Epithelial cell of proximal tubule (primary cell): ENCODE results near the gene ZC2HC1B. TPM values are rescaled to one million over a fixed set of nuclear protein-coding genes. Genes with fewer than 3 reads are reported as not detected.
A peak's percentile ranks its signal among the peaks of the same experiment; 100 is the strongest.

Source experiments
- DNase-seq: peaks from one replicate; pipeline ENCODE4 v3.0.0-alpha.2; 2011; ENCODE audit warnings: low read depth
- H3K4me3 ChIP-seq: 2 replicates; pipeline ENCODE4 v1.5.1; 2011; ENCODE audit warnings: low read depth, mild to moderate bottlenecking, low read length
- total RNA-seq: library from RNA; depleted of rRNA; stranded (reverse); fragments of >200 nt; gene quantifications from 2 replicates; pipeline ENCODE4 v1.2.3, GENCODE V29; 2015
- TF ChIP-seq, protein P1 (sequence below): conservative IDR thresholded peaks from 2 replicates; pipeline ENCODE4 v1.5.1; 2012; ENCODE audit warnings: low read depth, mild to moderate bottlenecking, low read length

Gene ZC2HC1B
- total RNA-seq, 1 donor from 2014 or later = not detected

DNA sequence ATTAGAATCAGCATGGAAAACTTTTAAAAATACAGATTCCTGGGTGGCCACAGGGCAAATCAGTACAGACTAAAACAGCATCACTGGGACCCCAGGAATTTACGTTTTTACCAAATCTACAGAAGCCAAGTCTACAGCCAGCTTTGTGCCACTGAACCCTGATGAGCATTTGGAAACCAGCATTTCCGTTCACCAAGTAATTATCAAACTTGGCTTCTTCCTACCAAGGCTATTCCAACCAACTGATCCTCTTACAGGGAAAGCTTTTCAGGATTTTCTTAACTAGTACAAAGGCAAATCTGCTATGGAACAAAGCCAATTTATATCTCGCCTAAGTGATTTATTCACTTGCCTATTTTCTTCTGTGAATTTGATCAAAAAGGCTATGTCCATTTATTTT is 96.8 kb downstream of the ZC2HC1B start:
- TF ChIP-seq, protein P1, sequence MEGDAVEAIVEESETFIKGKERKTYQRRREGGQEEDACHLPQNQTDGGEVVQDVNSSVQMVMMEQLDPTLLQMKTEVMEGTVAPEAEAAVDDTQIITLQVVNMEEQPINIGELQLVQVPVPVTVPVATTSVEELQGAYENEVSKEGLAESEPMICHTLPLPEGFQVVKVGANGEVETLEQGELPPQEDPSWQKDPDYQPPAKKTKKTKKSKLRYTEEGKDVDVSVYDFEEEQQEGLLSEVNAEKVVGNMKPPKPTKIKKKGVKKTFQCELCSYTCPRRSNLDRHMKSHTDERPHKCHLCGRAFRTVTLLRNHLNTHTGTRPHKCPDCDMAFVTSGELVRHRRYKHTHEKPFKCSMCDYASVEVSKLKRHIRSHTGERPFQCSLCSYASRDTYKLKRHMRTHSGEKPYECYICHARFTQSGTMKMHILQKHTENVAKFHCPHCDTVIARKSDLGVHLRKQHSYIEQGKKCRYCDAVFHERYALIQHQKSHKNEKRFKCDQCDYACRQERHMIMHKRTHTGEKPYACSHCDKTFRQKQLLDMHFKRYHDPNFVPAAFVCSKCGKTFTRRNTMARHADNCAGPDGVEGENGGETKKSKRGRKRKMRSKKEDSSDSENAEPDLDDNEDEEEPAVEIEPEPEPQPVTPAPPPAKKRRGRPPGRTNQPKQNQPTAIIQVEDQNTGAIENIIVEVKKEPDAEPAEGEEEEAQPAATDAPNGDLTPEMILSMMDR = no peak
- H3K4me3 ChIP-seq = no peak overlapping the region
- DNase-seq = no peak

DNA sequence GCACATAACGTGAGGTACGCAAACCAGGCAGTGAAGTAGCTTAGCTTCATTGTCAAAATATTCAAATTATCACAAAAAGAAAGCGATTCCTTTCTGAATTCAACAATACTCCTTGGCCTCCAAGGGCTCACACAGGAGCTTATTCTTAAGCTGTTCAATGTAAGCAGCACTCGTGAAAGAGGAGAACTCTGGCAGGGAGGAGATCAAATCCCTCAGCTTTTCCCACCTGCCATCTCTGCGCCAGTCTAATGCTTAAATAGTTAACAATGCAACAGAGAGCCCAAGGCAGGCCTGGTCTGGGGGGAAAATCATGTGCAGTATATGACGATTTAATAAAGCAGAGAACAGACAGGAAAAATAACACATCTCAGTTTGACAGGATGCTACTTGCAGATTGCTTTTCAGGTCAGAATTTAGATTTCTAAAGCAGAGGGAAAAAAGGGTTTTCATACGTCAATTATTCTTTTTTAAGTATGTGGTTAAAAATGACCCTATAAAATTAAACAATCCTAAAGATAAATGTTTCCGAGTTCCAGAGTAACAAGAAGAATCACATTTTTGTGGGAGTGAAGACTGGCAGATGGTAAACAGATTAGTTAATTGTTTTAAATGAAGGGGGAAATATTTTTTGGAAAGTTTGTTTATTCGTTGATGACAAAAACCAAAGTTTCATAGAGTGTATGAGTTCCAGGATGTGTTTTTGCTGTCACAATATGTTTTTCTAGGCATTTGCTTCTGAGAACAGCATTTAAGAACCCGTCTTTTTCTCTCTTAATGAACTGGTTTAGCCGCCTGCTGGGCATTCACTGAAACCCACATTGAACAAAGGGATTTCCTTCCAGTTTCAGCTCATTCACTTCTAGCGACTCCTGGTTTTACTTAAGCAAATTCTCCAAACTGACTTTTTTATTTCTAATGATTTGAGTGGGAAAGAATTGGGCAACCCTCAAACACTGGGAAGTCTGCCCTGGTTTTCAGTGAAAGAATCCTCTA is 97.9 kb downstream of the ZC2HC1B start:
- no peak overlapping the region for H3K4me3 ChIP-seq
- DNase-seq = no peak
- TF ChIP-seq, protein P1 = peak; percentile 14

DNA sequence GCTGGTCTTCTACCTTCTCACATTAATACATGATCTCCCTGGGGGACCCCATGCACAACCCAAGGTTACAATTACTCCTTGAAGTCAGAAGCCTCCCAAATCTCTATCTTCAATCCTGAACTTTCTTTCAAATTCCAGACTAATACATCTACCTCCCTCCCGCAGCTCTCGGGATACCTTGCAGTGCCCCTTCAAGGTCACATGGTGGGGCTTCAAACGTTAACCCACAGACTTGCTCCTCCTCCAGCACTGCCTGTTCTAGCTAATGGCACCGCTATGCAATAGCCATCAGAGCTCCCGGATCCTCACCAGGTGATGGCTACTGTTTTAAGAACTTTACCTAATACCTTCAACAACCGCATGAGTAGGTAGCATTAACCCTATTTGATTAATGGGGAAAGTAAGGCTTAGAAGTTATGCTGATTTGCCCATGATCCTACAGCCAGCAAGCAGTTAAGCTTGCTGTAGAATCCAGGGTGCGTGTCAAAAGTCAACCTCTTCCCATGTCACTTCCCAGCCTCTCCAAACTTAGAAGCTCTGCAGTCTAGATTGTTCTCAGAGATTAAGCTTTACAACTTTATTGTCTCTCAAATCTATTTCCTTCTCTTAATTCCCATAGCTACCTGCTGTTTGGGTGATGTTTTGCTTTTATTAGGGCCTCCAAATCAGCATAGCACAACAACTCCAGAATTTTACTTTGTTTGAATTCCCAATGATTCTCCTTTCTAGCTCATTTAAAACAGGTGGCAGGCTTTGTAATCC is 99.1 kb downstream of the ZC2HC1B start:
- DNase-seq = no peak
- H3K4me3 ChIP-seq = no peak overlapping the region
- TF ChIP-seq, protein P1 = no peak

DNA sequence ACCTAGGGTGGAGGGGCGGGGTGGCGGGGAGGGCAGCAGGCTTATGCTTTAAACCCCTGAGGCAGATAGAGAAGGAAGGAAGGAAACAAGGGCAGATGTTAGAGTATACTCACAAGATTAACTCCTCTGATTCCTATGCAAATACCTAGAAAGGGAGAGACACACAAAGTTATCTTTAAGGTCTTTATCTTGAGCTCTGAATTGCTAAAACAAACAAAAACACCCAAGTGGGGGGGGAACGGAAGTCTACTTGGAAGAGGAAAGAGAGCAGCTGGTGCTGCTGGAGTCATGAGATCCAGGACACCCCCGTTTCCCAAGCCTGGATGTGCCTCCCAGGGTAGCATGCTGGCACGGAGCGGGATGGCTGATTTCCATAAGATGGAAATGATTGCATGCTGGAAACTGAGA is 100.4 kb downstream of the ZC2HC1B start:
- TF ChIP-seq, protein P1 = no peak
- H3K4me3 ChIP-seq = no peak overlapping the region
- no peak for DNase-seq

- no peak for DNase-seq
- H3K4me3 ChIP-seq = no peak overlapping the region
- TF ChIP-seq, protein P1 = no peak
Measured at GRCh38 chr6:143965503-143966171, 101.4 kb downstream of the ZC2HC1B start.

DNA sequence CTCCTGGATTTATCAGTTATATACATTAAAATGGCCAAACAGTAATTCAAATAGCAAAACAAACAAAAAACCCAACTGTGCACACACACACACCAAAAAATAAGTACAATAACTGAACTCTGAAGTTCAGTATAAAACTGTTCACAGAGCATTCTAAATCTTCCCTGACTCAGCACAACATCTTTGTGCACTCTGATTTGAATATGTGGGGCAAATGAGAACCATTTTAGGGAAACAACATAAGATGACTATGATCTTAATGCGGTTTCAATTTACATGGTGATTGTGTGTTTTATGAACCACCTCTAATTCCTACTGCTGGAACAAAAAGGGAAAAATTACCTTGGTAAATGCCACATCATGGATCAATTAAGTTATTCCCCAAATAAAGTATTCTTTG is 102.0 kb downstream of the ZC2HC1B start:
- no peak overlapping the region for H3K4me3 ChIP-seq
- TF ChIP-seq, protein P1 = no peak
- no peak for DNase-seq
